ENCODE measurements around the gene APOBEC2. TPM values are rescaled to one million over a fixed set of nuclear protein-coding genes. Genes with fewer than 3 reads are reported as not detected.

The APOBEC2 gene
- total RNA-seq, 1 experiment from 2014 or later = not detected

DNA sequence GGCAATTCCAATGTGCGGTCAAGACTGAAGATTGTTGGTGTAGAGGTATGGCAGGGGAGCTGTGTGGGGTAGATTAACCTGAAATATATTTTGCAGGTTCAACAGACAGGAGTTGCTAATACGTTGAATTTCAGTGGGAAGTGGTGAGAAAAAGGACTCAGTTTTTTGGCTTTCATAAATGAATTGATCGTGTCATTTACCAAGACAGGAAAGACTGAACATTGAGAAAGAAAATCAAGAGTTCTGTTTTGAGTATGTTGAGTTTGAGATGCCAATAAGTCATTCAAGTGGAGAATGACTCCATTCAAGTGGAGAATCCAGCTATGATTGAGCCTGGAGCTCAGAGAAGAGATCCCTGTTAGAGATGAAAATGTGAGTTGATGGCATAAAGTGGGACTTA is 50.8 kb downstream of the APOBEC2 start:
- no peak overlapping the region for H3K4me3 Mint-ChIP-seq (ENCODE audit: low read depth, unreplicated experiment)
- CTCF ChIA-PET = interaction anchor here (0.7 kb wide), 1 partner anchor 771 kb away, joined by 3 read pairs; no protein-coding TSS in a partner anchor
- intact Hi-C loops (cut with micrococcal nuclease; ENCODE audit: unreplicated experiment) = no loop called here
- no peaks in the 10 kb centered on the region for H3K36me3 Mint-ChIP-seq (ENCODE audit: insufficient read depth, unreplicated experiment)
- no TSS peak for BruUV-seq (replicated peaks)
- H3K4me1 Mint-ChIP-seq (ENCODE audit: low read depth, unreplicated experiment) = no peaks in the 10 kb centered on the region
- H3K27ac Mint-ChIP-seq (ENCODE audit: unreplicated experiment) = no peak overlapping the region
- no peaks in the 10 kb centered on the region for H3K9me3 Mint-ChIP-seq (ENCODE audit: low read depth, unreplicated experiment)
- TF ChIP-seq, protein P1, sequence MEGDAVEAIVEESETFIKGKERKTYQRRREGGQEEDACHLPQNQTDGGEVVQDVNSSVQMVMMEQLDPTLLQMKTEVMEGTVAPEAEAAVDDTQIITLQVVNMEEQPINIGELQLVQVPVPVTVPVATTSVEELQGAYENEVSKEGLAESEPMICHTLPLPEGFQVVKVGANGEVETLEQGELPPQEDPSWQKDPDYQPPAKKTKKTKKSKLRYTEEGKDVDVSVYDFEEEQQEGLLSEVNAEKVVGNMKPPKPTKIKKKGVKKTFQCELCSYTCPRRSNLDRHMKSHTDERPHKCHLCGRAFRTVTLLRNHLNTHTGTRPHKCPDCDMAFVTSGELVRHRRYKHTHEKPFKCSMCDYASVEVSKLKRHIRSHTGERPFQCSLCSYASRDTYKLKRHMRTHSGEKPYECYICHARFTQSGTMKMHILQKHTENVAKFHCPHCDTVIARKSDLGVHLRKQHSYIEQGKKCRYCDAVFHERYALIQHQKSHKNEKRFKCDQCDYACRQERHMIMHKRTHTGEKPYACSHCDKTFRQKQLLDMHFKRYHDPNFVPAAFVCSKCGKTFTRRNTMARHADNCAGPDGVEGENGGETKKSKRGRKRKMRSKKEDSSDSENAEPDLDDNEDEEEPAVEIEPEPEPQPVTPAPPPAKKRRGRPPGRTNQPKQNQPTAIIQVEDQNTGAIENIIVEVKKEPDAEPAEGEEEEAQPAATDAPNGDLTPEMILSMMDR (IDR thresholded peaks at IDR 0.05; ENCODE audit: unreplicated experiment) = no peak
- DNase-seq = no peak
- no peaks in the 10 kb centered on the region for H3K27me3 Mint-ChIP-seq (ENCODE audit: unreplicated experiment)

DNA sequence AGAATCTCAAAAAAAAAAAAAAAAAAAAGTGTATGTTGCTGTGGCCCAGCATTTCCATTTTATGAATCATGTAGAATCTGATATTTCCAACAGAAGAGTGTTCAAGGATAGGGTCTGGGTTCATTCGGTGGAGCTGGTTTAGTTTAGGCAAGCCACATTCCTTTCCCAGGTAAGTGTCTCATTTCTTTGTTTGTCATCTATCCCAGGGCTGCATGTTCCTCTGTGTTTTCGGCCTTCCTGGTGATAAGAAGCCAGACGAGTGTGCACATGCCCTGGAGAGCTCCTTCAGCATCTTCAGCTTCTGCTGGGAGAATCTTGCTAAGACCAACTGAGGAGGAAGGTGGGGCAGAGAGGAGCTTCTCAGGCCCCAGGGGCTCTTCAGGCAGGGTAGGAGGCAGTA is 58.0 kb downstream of the APOBEC2 start:
- no peak overlapping the region for H3K27ac Mint-ChIP-seq (ENCODE audit: unreplicated experiment)
- intact Hi-C loops (cut with micrococcal nuclease; ENCODE audit: unreplicated experiment) = no loop called here
- TF ChIP-seq, protein P1 (IDR thresholded peaks at IDR 0.05; ENCODE audit: unreplicated experiment) = no peak
- H3K27me3 Mint-ChIP-seq (ENCODE audit: unreplicated experiment) = no peaks in the 10 kb centered on the region
- no peaks in the 10 kb centered on the region for H3K9me3 Mint-ChIP-seq (ENCODE audit: low read depth, unreplicated experiment)
- no peaks in the 10 kb centered on the region for H3K36me3 Mint-ChIP-seq (ENCODE audit: insufficient read depth, unreplicated experiment)
- DNase-seq = no peak
- H3K4me1 Mint-ChIP-seq (ENCODE audit: low read depth, unreplicated experiment) = no peaks in the 10 kb centered on the region
- no TSS peak for BruUV-seq (replicated peaks)
- H3K4me3 Mint-ChIP-seq (ENCODE audit: low read depth, unreplicated experiment) = no peak overlapping the region
- CTCF ChIA-PET = interaction anchor here (0.6 to 0.7 kb wide), 2 partner anchors 21 to 81 kb away, joined by 4 to 6 read pairs; no protein-coding TSS in a partner anchor

Other genes with a start within 250 kb of the APOBEC2 start
- gene UNC5CL, start 14.0 kb upstream of the APOBEC2 start, total RNA-seq (2022) = 10.6 and 15.9 TPM in 2 replicates
- not detected in 2 replicates for gene TSPO2, start 10.7 kb upstream of the APOBEC2 start, total RNA-seq (2022)
- gene OARD1, start 19.2 kb downstream of the APOBEC2 start, total RNA-seq (2022) = 33.2 and 37.7 TPM in 2 replicates
- 22.9 and 23.7 TPM in 2 replicates for gene NFYA, start 19.8 kb downstream of the APOBEC2 start, total RNA-seq (2022)
- gene TREML1, start 101.1 kb downstream of the APOBEC2 start, total RNA-seq (2022) = not detected in 2 replicates
- gene TREM2, start 109.9 kb downstream of the APOBEC2 start, total RNA-seq (2022) = not detected in 2 replicates
- not detected in 2 replicates for gene TREML2, start 147.9 kb downstream of the APOBEC2 start, total RNA-seq (2022)
- not detected in 2 replicates for gene TREML4, start 175.1 kb downstream of the APOBEC2 start, total RNA-seq (2022)
- 1.2 and 1.4 TPM in 2 replicates for gene TREM1, start 233.5 kb downstream of the APOBEC2 start, total RNA-seq (2022)

Measured in Calu3 (cell line).